ENCODE results near the gene NKX3-2. TPM values are rescaled to one million over a fixed set of nuclear protein-coding genes. Genes with fewer than 3 reads are reported as not detected.

The NKX3-2 gene
- total RNA-seq, 2 experiments from 2014 or later, result 0.57 to 0.63 TPM

- no peak for DNase-seq (ENCODE audit: low spot score)
- Histone ChIP-seq H4K20me1 (ENCODE audit: insufficient read depth, low read length) (no peaks in the 10 kb centered on the region), H3K9me3 (ENCODE audit: low read length) (no peaks in the 10 kb centered on the region), H3K79me2 (ENCODE audit: insufficient read depth, low read depth, low read length) (no peaks in the 10 kb centered on the region), H3K36me3 (ENCODE audit: insufficient read depth, low read length) (no peaks in the 10 kb centered on the region), H3K4me2 (ENCODE audit: low read length) (no peak overlapping the region), H3K27ac (ENCODE audit: low read depth, low read length, poor library complexity, severe bottlenecking) (no peak overlapping the region), H2AFZ (ENCODE audit: low read length) (no peak overlapping the region), H3K9me2 (ENCODE audit: insufficient read depth, low read length) (no peaks in the 10 kb centered on the region), H3K4me1 (ENCODE audit: insufficient read depth, low read length, poor library complexity, severe bottlenecking) (no peaks in the 10 kb centered on the region), H3K4me3 (ENCODE audit: low read depth, low read length, poor library complexity, severe bottlenecking) (no peak overlapping the region)
- ChIA-PET CTCF (ENCODE audit: unreplicated experiment) (no interaction called here), POLR2A (interaction anchor here (0.7 kb wide), 1 partner anchor 9 kb away, joined by 3 read pairs; no protein-coding TSS in a partner anchor)
- intact Hi-C loops (cut with micrococcal nuclease; ENCODE audit: unreplicated experiment), result no loop called here
- TF ChIP-seq EZH2phosphoT487 (IDR thresholded peaks at IDR 0.05; ENCODE audit: borderline replicate concordance, low read depth, low read length), result no peak
- TF ChIP-seq CTCF (conservative IDR thresholded peaks at IDR 0.05; ENCODE audit: low read length), result no peak
- BruUV-seq (replicated peaks), result no TSS peak
Measured at GRCh38 chr4:13493793-13494192, 50.5 kb downstream of the NKX3-2 start.

GRCh38 chr4:13492747-13493146 lies 51.6 kb downstream of the NKX3-2 start:
- intact Hi-C loops (cut with micrococcal nuclease; ENCODE audit: unreplicated experiment), result no loop called here
- Histone ChIP-seq H3K79me2 (ENCODE audit: insufficient read depth, low read depth, low read length) (no peaks in the 10 kb centered on the region), H3K36me3 (ENCODE audit: insufficient read depth, low read length) (no peaks in the 10 kb centered on the region; the same call in 1 of the 2 replicates), H3K9me3 (ENCODE audit: low read length) (no peaks in the 10 kb centered on the region), H3K9me2 (ENCODE audit: insufficient read depth, low read length) (no peaks in the 10 kb centered on the region), H4K20me1 (ENCODE audit: insufficient read depth, low read length) (no peaks in the 10 kb centered on the region), H3K4me2 (ENCODE audit: low read length) (no peak overlapping the region), H3K4me3 (ENCODE audit: low read depth, low read length, poor library complexity, severe bottlenecking) (no peak overlapping the region), H2AFZ (ENCODE audit: low read length) (no peak overlapping the region), H3K27ac (ENCODE audit: low read depth, low read length, poor library complexity, severe bottlenecking) (no peak overlapping the region), H3K4me1 (ENCODE audit: insufficient read depth, low read length, poor library complexity, severe bottlenecking) (no peaks in the 10 kb centered on the region)
- TF ChIP-seq EZH2phosphoT487 (IDR thresholded peaks at IDR 0.05; ENCODE audit: borderline replicate concordance, low read depth, low read length), result no peak
- TF ChIP-seq CTCF (conservative IDR thresholded peaks at IDR 0.05; ENCODE audit: low read length), result no peak
- DNase-seq (ENCODE audit: low spot score), result no peak
- CTCF ChIA-PET (ENCODE audit: unreplicated experiment), result no interaction called here
- POLR2A ChIA-PET, result interaction anchor here (0.7 kb wide), 1 partner anchor 30 kb away, joined by 3 read pairs; no protein-coding TSS in a partner anchor
- BruUV-seq (replicated peaks), result no TSS peak

Other genes with a start within 250 kb of the NKX3-2 start
- gene RAB28, start 60.2 kb downstream of the NKX3-2 start, total RNA-seq (2014; rRNA removed; shearing (Covaris generic)), result 30.8 and 59.4 TPM in 2 replicates
- gene RAB28, start 60.2 kb downstream of the NKX3-2 start, total RNA-seq (2022), result 23.0 and 27.0 TPM in 2 replicates
- 24.0 and 38.8 TPM in 2 replicates for gene BOD1L1, start 83.2 kb upstream of the NKX3-2 start, total RNA-seq (2014; rRNA removed; shearing (Covaris generic))
- 49.6 and 55.7 TPM in 2 replicates for gene BOD1L1, start 83.2 kb upstream of the NKX3-2 start, total RNA-seq (2022)